ENCODE results near the gene OR52W1. TPM values are rescaled to one million over a fixed set of nuclear protein-coding genes. Genes with fewer than 3 reads are reported as not detected.

Gene OR52W1, protein sequence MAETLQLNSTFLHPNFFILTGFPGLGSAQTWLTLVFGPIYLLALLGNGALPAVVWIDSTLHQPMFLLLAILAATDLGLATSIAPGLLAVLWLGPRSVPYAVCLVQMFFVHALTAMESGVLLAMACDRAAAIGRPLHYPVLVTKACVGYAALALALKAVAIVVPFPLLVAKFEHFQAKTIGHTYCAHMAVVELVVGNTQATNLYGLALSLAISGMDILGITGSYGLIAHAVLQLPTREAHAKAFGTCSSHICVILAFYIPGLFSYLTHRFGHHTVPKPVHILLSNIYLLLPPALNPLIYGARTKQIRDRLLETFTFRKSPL
- total RNA-seq, result not detected

- Histone ChIP-seq H3K4me1 (no peaks in the 10 kb centered on the region), H3K9me3 (no peaks in the 10 kb centered on the region), H3K36me3 (peaks cover 0 to 2% of the 10 kb centered on the region in 2 donors), H3K27me3 (no peaks in the 10 kb centered on the region), H3K4me3 (no peak within 1 kb of the TSS), H3K27ac (no peak within 1 kb of the TSS)
- intact Hi-C loops (cut with DNase I), result no loop called here
- DNase-seq (ENCODE audit: low spot score in 2 of 2), result no peak
- TF ChIP-seq, protein P1, sequence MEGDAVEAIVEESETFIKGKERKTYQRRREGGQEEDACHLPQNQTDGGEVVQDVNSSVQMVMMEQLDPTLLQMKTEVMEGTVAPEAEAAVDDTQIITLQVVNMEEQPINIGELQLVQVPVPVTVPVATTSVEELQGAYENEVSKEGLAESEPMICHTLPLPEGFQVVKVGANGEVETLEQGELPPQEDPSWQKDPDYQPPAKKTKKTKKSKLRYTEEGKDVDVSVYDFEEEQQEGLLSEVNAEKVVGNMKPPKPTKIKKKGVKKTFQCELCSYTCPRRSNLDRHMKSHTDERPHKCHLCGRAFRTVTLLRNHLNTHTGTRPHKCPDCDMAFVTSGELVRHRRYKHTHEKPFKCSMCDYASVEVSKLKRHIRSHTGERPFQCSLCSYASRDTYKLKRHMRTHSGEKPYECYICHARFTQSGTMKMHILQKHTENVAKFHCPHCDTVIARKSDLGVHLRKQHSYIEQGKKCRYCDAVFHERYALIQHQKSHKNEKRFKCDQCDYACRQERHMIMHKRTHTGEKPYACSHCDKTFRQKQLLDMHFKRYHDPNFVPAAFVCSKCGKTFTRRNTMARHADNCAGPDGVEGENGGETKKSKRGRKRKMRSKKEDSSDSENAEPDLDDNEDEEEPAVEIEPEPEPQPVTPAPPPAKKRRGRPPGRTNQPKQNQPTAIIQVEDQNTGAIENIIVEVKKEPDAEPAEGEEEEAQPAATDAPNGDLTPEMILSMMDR (IDR thresholded peaks at IDR 0.05), result no peak
Measured at GRCh38 chr11:6199174-6199810, at the start of gene OR52W1. Gene OR52W1 (plus strand): TSS chr11:6199224. CDS start chr11:6199224, 0 bp downstream.

GRCh38 chr11:6151117-6151516 lies 47.9 kb upstream of the OR52W1 start:
- H3K27ac ChIP-seq, result no peak overlapping the region
- H3K27me3 ChIP-seq, result no peaks in the 10 kb centered on the region
- H3K36me3 ChIP-seq, result no peaks in the 10 kb centered on the region
- TF ChIP-seq, protein P1 (IDR thresholded peaks at IDR 0.05), result no peak
- intact Hi-C loops (cut with DNase I), result no loop called here
- H3K4me1 ChIP-seq, result no peaks in the 10 kb centered on the region
- no peaks in the 10 kb centered on the region for H3K9me3 ChIP-seq
- no peak overlapping the region for H3K4me3 ChIP-seq
- no peak for DNase-seq (ENCODE audit: low spot score in 2 of 2)

- intact Hi-C loops (cut with DNase I), result no loop called here
- DNase-seq (ENCODE audit: low spot score in 2 of 2), result no peak
- no peaks in the 10 kb centered on the region for H3K36me3 ChIP-seq
- TF ChIP-seq, protein P1 (IDR thresholded peaks at IDR 0.05), result no peak
- H3K9me3 ChIP-seq, result no peaks in the 10 kb centered on the region
- H3K4me1 ChIP-seq, result no peaks in the 10 kb centered on the region
- H3K27me3 ChIP-seq, result no peaks in the 10 kb centered on the region
- no peak overlapping the region for H3K27ac ChIP-seq
- no peak overlapping the region for H3K4me3 ChIP-seq
Measured at GRCh38 chr11:6152126-6152525, 46.9 kb upstream of the OR52W1 start.

- no peak for DNase-seq (ENCODE audit: low spot score in 2 of 2)
- H3K27me3 ChIP-seq, result no peaks in the 10 kb centered on the region
- intact Hi-C loops (cut with DNase I), result no loop called here
- TF ChIP-seq, protein P1 (IDR thresholded peaks at IDR 0.05), result no peak
- H3K27ac ChIP-seq, result no peak overlapping the region
- H3K9me3 ChIP-seq, result no peaks in the 10 kb centered on the region
- H3K4me1 ChIP-seq, result no peaks in the 10 kb centered on the region
- H3K4me3 ChIP-seq, result no peak overlapping the region
- H3K36me3 ChIP-seq, result no peaks in the 10 kb centered on the region
Measured at GRCh38 chr11:6156628-6157359, 42.2 kb upstream of the OR52W1 start.

GRCh38 chr11:6170226-6170625 lies 28.8 kb upstream of the OR52W1 start, which contains the start of gene OR52B2:
Gene OR52B2 (minus strand): TSS chr11:6170326. CDS start chr11:6170326, 0 bp downstream.
- H3K9me3 ChIP-seq, result peaks cover 0 to 3% of the 10 kb centered on the region in 2 donors
- no peaks in the 10 kb centered on the region for H3K4me1 ChIP-seq
- intact Hi-C loops (cut with DNase I), result no loop called here
- TF ChIP-seq, protein P1 (IDR thresholded peaks at IDR 0.05), result no peak
- no peaks in the 10 kb centered on the region for H3K36me3 ChIP-seq
- H3K4me3 ChIP-seq, result no peak within 1 kb of the TSS
- H3K27me3 ChIP-seq, result no peaks in the 10 kb centered on the region
- no peak for DNase-seq (ENCODE audit: low spot score in 2 of 2)
- no peak within 1 kb of the TSS for H3K27ac ChIP-seq

Data from ascending aorta (tissue), 2 donors.